ENCODE results near the gene AKR7A2.
A peak's percentile ranks its signal among the peaks of the same experiment; 100 is the strongest.

Gene AKR7A2

GRCh38 chr1:19311931-19312781 is at the start of gene AKR7A2, which contains the start of gene SLC66A1:
TSS of gene AKR7A2 (minus strand) at chr1:19312144. CDS start at chr1:19312124, 20 bp downstream.
TSS of gene SLC66A1 (plus strand) at chr1:19312326. CDS start at chr1:19317678, 5,352 bp downstream.
- DNase-seq (ENCODE audit: low read depth): peak; percentile 94

GRCh38 chr1:19360843-19361610 is 49.1 kb upstream of the AKR7A2 start:
- no peak for DNase-seq (ENCODE audit: low read depth)

- no peak for DNase-seq (ENCODE audit: low read depth)
Observed at GRCh38 chr1:19360432-19360831, 48.5 kb upstream of the AKR7A2 start.

GRCh38 chr1:19360016-19360415 is 48.1 kb upstream of the AKR7A2 start:
- no peak for DNase-seq (ENCODE audit: low read depth)

GRCh38 chr1:19359357-19359756 is 47.4 kb upstream of the AKR7A2 start:
- DNase-seq (ENCODE audit: low read depth): no peak

- DNase-seq (ENCODE audit: low read depth): no peak
Observed at GRCh38 chr1:19358710-19359109, 46.8 kb upstream of the AKR7A2 start.

GRCh38 chr1:19357299-19357986 is 45.5 kb upstream of the AKR7A2 start:
- no peak for DNase-seq (ENCODE audit: low read depth)

- DNase-seq (ENCODE audit: low read depth): no peak
Observed at GRCh38 chr1:19356266-19356665, 44.3 kb upstream of the AKR7A2 start.

GRCh38 chr1:19354531-19354981 is 42.6 kb upstream of the AKR7A2 start:
- no peak for DNase-seq (ENCODE audit: low read depth)

GRCh38 chr1:19353596-19353995 is 41.7 kb upstream of the AKR7A2 start:
- DNase-seq (ENCODE audit: low read depth): no peak

- DNase-seq (ENCODE audit: low read depth): no peak
Observed at GRCh38 chr1:19352839-19353238, 40.9 kb upstream of the AKR7A2 start.

GRCh38 chr1:19351873-19352272 is 39.9 kb upstream of the AKR7A2 start:
- DNase-seq (ENCODE audit: low read depth): no peak

- no peak for DNase-seq (ENCODE audit: low read depth)
Observed at GRCh38 chr1:19350566-19350965, 38.6 kb upstream of the AKR7A2 start.

GRCh38 chr1:19349999-19350398 is 38.1 kb upstream of the AKR7A2 start:
- no peak for DNase-seq (ENCODE audit: low read depth)

GRCh38 chr1:19348441-19349198 is 36.7 kb upstream of the AKR7A2 start:
- DNase-seq (ENCODE audit: low read depth): no peak

GRCh38 chr1:19347533-19348172 is 35.7 kb upstream of the AKR7A2 start:
- DNase-seq (ENCODE audit: low read depth): no peak

- DNase-seq (ENCODE audit: low read depth): no peak
Observed at GRCh38 chr1:19346026-19346425, 34.1 kb upstream of the AKR7A2 start.

GRCh38 chr1:19345391-19345790 is 33.4 kb upstream of the AKR7A2 start:
- no peak for DNase-seq (ENCODE audit: low read depth)

- DNase-seq (ENCODE audit: low read depth): no peak
Observed at GRCh38 chr1:19344831-19345230, 32.9 kb upstream of the AKR7A2 start.

- DNase-seq (ENCODE audit: low read depth): peak; percentile 44
Observed at GRCh38 chr1:19344372-19344810, 32.4 kb upstream of the AKR7A2 start.

All from EH (cell line).